Kidney (tissue), 14 donors: ENCODE results near the gene ZFPM1. TPM values are rescaled to one million over a fixed set of nuclear protein-coding genes. Genes with fewer than 3 reads are reported as not detected.

ENCODE experiments used
- DNase-seq, 5 donors: peaks; one replicate each; pipeline ENCODE4 v3.0.0-alpha.2; 2013 to 2020
- FAIRE-seq: peaks from 2 replicates; lab custom pipeline; 2012; peaks lifted over from hg19 to GRCh38; lab: Jason Lieb, UNC
- H3K27ac ChIP-seq, 2 donors: one replicate each; pipeline ENCODE4 v1.7.0; 2013; ENCODE audit warnings: low read depth in 2 of 2, low read length in 2 of 2, inconsistent platforms in 1 of 2
- H3K27me3 ChIP-seq: one replicate; pipeline ENCODE4 v1.7.1; 2013; ENCODE audit warnings: low read length, inconsistent platforms; ENCODE audit not compliant: control insufficient read depth, insufficient read depth
- H3K36me3 ChIP-seq, 3 donors: one replicate each; pipeline versions ENCODE4 v1.7.0 to v1.7.1; 2013; ENCODE audit warnings: low read length in 3 of 3, control low read depth in 1 of 3, inconsistent platforms in 1 of 3; ENCODE audit not compliant: insufficient read depth in 3 of 3, control insufficient read depth in 2 of 3
- H3K4me1 ChIP-seq, 3 donors: one replicate each; pipeline versions ENCODE4 v1.7.0 to v1.7.1; 2013; ENCODE audit warnings: low read length in 3 of 3, inconsistent platforms in 1 of 3, low read depth in 1 of 3; ENCODE audit not compliant: control insufficient read depth in 2 of 3, insufficient read depth in 2 of 3
- H3K4me3 ChIP-seq, 3 donors: one replicate each; pipeline versions ENCODE4 v1.7.0 to v1.8.1; 2013; ENCODE audit warnings: low read length in 3 of 3, control low read depth in 1 of 3, inconsistent platforms in 1 of 3
- H3K9ac ChIP-seq, 3 donors: one replicate each; pipeline versions ENCODE4 v1.7.0 to v1.7.1; 2013; ENCODE audit warnings: low read length in 3 of 3, control low read depth in 1 of 3, inconsistent platforms in 1 of 3
- H3K9me3 ChIP-seq, 3 donors: one replicate each; pipeline versions ENCODE4 v1.7.0 to v1.7.1; 2013; ENCODE audit warnings: low read length in 3 of 3, control low read depth in 1 of 3, inconsistent platforms in 1 of 3; ENCODE audit not compliant: control insufficient read depth in 2 of 3, insufficient read depth in 1 of 3
- intact Hi-C: fragments of 100-400 bp; cut with DNase I; formaldehyde crosslinking; loops from one replicate; pipeline ENCODE4 v1.11.1; 2022
- polyA plus RNA-seq: library from polyadenylated mRNA; stranded (reverse); fragments of 350-450 nt; fragmentation: Illumina TruSeq; extraction: RNeasy Lipid Tissue Mini Kit (QIAGEN cat#74804); gene quantifications from one replicate; pipeline ENCODE4 v1.2.3, GENCODE V29; 2014; ENCODE audit warnings: low read depth, low replicate concordance; ENCODE audit not compliant: insufficient read depth
- total RNA-seq: library from RNA; stranded (reverse); fragmentation: NEBNext Ultra II Directional; extraction: Animal tissue kit (Norgen Biotek cat#: 25700); gene quantifications from one replicate; pipeline ENCODE4 v1.2.1, GENCODE V29; 2021
- TF ChIP-seq, protein P1 (sequence below): IDR thresholded peaks from 3 replicates; pipeline ENCODE4 v1.5.1; 2012; ENCODE audit warnings: mild to moderate bottlenecking, moderate library complexity, borderline replicate concordance; ENCODE audit not compliant: insufficient read depth; ENCODE audit errors: extremely low read depth
- donor health status: control.
- donor health status: control.
- donor health status: control.
- donor health status: control.
- donor health status: control.
- donor health status: DM: yes; HTN: yes; CAD: no.
- donor health status: Normal renal cell carcinoma (clear cell type).

The ZFPM1 gene
- total and polyA plus RNA-seq, 2 donors from 2014 or later, result 1.9 to 9.2 TPM

DNA sequence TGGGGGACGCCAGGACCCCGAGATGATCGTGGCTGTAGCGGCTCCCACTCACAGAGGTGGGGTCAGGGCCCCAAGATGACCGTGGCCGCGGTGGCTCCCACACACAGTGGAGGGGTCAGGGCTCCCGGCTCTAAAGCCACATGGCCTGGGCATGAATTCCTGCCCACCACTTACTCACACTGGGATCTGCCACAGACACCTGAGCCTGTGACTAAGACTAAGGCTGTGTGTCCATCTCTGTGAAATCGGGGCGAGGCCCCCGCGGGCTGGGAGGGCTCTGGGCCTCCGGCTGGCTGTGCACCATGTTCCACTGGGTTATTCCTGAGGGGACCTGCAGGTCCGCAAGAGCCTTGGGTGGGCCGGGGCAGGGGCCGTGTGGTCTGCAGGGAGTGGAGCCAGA is 18.5 kb downstream of the ZFPM1 start:
- no peaks in the 10 kb centered on the region for H3K36me3 ChIP-seq
- FAIRE-seq (no peak), DNase-seq (no peak)
- H3K27me3 ChIP-seq, result no peaks in the 10 kb centered on the region
- H3K4me3 ChIP-seq, result no peak overlapping the region
- H3K27ac ChIP-seq, result no peak overlapping the region
- TF ChIP-seq, protein P1, sequence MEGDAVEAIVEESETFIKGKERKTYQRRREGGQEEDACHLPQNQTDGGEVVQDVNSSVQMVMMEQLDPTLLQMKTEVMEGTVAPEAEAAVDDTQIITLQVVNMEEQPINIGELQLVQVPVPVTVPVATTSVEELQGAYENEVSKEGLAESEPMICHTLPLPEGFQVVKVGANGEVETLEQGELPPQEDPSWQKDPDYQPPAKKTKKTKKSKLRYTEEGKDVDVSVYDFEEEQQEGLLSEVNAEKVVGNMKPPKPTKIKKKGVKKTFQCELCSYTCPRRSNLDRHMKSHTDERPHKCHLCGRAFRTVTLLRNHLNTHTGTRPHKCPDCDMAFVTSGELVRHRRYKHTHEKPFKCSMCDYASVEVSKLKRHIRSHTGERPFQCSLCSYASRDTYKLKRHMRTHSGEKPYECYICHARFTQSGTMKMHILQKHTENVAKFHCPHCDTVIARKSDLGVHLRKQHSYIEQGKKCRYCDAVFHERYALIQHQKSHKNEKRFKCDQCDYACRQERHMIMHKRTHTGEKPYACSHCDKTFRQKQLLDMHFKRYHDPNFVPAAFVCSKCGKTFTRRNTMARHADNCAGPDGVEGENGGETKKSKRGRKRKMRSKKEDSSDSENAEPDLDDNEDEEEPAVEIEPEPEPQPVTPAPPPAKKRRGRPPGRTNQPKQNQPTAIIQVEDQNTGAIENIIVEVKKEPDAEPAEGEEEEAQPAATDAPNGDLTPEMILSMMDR, result no peak
- H3K4me1 ChIP-seq, result no peaks in the 10 kb centered on the region
- intact Hi-C loops, result no loop called here
- no peaks in the 10 kb centered on the region for H3K9me3 ChIP-seq
- H3K9ac ChIP-seq, result no peak overlapping the region

DNA sequence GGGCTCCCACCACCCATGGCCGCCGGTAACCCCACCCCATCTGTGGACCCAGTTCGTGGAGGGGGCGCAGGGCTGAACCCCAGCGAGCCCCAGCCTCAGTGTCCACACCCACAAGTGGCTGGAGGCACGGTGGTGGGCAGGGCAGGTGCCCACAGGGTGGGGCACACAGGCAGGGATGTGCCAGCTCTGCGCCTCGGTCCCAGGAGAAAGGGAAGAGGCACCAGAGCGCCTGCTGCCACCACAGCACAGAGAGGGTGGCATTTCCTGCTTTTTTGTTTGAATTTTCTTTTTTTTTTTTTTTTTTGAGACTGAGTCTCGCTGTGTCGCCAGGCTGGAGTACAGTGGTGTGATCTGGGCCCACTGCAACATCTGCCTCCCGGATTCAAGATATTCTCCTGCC is 19.0 kb downstream of the ZFPM1 start:
- H3K36me3 ChIP-seq, result no peaks in the 10 kb centered on the region
- DNase-seq (no peak), FAIRE-seq (no peak)
- H3K27me3 ChIP-seq, result no peaks in the 10 kb centered on the region
- no peaks in the 10 kb centered on the region for H3K4me1 ChIP-seq
- H3K9ac ChIP-seq, result no peak overlapping the region
- TF ChIP-seq, protein P1, result no peak
- no peak overlapping the region for H3K4me3 ChIP-seq
- H3K27ac ChIP-seq, result no peak overlapping the region
- no peaks in the 10 kb centered on the region for H3K9me3 ChIP-seq
- intact Hi-C loops, result no loop called here

DNA sequence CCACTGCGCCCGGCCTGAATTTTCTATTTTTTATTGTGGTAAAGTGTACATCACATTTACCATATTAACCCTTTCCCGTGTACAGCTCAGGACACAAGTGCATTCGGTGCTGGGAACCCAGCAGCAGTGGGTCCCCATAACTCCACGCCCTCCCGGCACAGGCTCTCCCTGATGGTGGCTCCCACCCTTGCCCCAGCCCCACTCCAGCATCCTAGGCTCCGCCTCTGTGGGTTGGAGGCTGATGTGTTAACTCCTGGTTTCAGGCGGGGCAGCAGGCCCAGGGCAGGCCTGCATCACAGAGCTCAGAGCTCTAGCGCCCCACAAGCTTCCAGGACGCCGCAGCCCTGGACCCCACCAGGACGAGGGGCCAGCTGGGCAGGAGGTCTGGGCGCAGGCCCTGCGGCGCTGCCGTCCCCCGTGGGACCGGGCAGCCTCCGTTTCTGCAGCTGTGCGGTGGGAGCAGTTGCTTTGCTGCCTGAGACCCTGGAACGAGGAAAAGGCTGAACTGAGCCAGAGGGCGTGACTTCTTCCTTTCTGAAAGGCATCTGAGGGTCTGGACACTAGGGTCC is 19.6 kb downstream of the ZFPM1 start:
- H3K36me3 ChIP-seq, result no peaks in the 10 kb centered on the region
- no peaks in the 10 kb centered on the region for H3K4me1 ChIP-seq
- intact Hi-C loops, result no loop called here
- H3K9ac ChIP-seq, result no peak overlapping the region
- DNase-seq (no peak), FAIRE-seq (no peak)
- H3K27me3 ChIP-seq, result no peaks in the 10 kb centered on the region
- no peak overlapping the region for H3K4me3 ChIP-seq
- TF ChIP-seq, protein P1, result no peak
- H3K9me3 ChIP-seq, result no peaks in the 10 kb centered on the region
- no peak overlapping the region for H3K27ac ChIP-seq
